RPMI7951 (cell line): Measurements from ENCODE around the gene GPC6. TPM values are rescaled to one million over a fixed set of nuclear protein-coding genes. Genes with fewer than 3 reads are reported as not detected.

ENCODE experiments used
- DNase-seq: peaks from one replicate; pipeline ENCODE4 v3.0.0-alpha.2; 2012; ENCODE audit warnings: low read depth
- total RNA-seq: library from RNA; depleted of rRNA; stranded (reverse); fragments of >200 nt; shearing (Covaris generic); gene quantifications from 2 replicates; pipeline ENCODE4 v1.2.3, GENCODE V29; 2014

GPC6 gene
- total RNA-seq, 1 experiment from 2014 or later: under 0.01 TPM

DNA sequence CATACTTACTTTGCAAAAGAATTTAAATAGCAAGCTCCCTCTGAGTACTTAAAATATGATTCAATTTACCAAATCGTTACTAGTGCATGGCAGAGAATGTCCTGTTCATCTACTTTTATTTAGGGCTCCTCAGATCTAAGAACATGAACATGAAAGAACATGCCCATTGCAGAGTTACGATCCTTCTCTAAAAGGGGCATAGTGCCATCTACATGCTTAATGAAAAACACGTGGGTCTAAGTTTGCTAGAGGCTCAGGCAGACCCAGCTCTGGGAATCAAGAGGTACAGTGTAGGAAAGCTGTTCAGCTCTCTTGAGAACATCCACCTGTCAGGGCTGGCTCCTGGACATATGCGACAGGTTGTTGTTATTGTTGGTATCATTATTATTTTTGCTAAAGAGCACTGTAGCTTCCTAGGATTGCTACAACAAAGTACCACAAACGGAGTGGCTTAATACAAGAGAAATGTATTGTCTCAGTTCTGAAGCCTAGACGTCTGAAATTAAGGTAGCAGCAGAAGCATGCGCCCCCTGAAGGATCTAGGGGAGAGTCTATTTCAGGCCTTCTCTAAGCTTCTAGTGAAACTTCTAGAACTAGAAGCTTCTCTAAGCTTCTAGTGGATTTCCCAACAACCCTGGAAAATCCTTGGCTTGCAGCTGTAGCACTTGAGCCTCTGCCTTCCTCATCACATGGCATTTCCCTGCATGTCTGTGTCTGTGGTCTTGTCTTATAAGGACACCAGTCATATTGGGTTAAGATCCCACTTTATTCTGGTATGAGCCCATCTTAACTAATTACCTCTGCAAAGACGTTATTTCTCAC lies 1119.0 kb downstream of the GPC6 start:
- DNase-seq: no peak

DNA sequence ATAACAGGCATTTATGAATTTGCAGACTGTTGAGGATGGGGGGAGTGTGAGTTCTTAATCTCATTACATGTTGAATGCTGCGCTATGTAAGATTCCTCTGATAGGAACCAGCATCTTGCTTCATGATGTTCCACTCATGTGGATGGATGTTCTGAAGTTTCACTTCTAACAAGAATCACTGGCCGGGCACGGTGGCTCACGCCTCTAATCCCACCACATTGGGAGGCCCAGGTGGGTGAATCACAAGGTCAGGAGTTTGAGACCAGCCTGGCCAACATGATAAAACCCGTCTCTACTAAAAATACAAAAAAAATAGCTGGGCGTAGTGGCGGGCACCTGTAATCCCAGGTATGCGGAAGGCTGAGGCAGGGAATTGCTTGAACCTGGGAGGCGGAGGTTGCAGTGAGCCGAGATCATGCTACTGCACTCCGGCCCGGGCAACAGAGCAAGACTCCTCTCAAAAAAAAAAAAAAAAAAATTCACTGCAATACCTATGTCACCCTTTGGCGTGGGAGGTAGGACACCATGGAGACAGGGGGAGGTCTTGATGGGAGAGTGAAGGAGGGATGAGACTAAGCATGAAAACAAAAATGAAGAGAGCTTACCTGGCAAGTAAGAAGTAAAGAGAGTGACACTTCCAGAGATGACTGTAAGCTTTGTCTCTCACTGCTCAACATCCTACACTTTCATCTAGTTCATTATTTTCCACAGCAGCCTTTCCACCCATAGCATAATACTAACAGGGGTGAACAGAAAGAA lies 1119.8 kb downstream of the GPC6 start:
- DNase-seq: no peak

DNA sequence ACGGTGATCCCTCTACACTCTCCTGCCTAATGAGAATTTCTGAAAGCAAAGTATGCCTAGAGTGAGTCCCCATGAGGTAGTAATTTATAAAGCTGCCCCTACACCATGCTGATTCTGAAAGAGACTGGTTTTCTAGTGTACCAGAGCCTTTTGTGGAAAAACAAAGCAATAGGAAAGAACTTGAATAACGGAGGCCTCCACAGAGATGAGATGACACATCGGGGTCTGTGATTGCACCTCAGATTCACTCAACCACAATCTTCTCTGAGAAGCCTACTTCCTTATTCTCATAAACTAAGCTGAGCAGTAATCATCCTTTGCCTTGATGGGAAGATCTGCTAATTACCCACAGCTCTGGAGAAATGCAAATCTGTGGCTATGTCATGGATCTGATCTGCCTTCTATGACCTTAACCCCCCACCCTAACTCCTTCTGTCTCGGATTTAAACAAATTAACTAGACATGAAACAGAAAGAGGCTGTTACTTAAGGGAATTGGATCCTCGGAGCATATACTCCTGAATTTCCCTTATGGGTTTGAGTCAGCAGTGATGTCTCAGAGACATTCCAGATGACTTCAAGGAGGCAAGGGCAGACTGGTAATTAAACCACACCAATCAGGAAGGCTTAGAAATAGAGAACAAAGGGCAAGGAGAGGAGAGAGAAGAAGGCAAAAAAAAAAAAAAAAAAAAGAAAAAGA lies 1124.8 kb downstream of the GPC6 start:
- DNase-seq: peak; percentile 41

DNA sequence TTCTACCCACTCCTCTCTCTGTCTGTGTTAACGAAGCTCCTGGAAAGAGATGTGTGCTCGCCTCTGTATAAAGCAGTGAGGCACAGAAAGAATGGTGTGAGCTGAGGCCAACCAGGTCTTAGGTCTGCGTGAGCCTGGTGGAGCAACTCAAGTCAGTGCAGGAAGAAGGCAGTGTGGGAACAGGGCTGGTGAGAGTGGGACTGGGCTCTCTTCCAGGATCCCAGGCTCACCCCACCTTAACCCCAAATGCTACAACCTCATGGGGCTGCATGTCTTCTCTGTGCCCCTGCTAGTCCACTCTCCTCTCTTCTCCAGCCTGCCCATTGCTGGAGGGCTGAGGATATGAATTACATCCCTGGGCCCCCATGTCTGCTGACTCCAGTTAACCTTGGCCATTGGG lies 1125.5 kb downstream of the GPC6 start:
- no peak for DNase-seq

DNA sequence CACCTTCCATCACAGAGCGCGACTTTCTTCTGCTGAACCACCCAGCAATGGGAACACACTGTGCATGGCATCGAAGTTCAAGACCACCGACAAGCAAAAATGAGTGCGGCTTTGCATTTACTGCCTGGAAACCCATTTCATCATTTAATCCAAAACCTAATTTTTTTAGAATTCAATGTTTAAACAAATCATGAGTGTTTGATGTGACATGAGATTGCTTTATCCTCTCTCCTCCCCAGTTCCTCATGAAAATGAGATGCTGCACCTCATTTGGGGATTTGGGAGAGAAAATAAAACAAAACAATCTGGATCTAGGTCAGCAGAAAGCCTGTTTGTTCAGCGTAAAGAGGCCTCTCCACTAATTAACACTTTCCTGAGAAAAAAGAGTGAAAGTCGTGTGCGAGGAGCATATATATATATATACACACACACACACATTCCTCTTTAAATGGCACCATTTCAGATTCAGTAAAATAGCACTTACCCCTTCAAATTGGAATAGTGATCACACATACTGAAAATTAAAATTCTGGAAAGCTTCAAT lies 1126.6 kb downstream of the GPC6 start:
- DNase-seq: no peak

DNA sequence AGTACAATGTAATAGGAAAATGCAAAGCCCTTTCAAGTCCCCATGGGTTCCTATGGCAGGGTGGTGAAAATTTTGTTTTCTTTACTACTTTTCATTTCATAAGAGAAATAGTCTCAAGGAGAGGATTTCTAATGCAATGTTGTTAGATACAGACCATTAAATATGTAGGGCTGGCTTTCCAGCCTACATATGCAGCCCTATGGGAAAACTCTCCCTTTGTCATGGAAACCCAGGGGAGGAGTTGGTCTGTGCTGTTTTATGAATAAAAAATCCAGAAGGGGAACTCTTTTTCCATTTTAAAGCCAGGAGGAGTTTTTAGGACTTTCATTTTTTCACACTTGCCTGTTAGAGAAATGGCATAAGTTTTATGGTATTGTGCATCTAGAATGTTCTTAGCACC lies 1133.3 kb downstream of the GPC6 start:
- DNase-seq: no peak

DNA sequence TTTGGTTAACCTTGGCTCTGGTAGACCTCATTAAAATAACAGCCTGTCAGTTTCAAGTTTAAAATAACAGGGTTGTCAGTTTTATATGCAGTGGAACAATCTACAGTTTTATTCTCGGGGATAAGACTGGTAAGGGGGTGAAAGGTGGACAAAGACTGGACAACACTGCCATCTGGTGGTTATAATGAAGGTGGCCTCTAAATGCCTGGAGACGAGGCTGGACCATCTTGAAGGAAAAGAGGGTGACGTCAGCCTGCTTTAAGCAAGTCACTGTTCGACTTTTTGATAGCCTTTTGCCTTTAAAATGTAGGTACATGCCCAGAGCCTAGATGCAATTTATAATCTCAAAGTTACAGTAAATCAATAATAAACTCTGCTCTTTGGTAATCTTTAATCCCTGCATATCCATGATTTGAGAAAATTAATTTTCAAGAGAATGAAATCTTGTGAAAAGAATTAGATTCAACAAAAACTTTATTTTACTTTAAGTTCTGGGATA lies 1135.9 kb downstream of the GPC6 start:
- peak; percentile 71 for DNase-seq

DNA sequence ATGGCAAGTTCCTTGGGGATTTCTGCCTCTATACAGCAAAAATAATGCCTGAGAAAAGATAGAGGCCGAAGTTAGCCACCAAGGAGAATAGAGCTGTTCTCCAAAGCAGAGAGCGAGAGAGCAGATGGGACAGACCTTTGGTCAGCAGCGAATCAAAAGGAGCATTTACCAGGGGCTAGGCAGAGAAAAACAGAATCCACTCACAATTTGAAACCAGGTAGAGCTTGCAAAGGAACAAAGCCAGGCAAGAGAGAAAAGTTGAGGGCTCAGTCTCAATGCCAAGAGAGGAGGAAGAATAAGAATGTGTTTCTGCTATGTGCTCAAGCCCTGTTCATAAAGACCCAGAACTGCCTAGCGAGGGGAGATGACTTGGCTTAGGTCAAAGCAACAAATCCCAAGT lies 1140.1 kb downstream of the GPC6 start:
- no peak for DNase-seq

DNA sequence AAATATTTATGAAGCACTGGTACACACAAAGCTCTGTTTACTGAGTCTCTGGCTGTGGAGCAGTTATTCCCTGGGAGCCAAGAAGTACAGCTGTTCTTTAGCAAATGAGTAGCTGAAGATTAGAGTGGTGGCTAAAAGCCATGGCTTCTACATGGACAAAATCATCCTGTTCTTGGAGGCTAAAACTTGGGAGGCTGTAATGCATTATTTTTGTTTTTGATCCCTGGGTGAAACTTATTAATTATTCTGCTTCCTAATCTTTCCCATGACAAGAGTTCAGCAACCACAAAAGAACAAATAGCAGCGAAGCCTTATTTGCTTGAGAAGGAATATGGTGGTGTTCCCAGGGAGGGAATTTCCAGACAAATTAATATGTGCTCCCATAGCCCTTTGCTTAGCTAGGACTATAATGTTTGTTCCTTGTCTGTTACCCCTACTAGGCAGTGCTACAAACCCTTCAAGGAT lies 1143.4 kb downstream of the GPC6 start:
- no peak for DNase-seq

DNA sequence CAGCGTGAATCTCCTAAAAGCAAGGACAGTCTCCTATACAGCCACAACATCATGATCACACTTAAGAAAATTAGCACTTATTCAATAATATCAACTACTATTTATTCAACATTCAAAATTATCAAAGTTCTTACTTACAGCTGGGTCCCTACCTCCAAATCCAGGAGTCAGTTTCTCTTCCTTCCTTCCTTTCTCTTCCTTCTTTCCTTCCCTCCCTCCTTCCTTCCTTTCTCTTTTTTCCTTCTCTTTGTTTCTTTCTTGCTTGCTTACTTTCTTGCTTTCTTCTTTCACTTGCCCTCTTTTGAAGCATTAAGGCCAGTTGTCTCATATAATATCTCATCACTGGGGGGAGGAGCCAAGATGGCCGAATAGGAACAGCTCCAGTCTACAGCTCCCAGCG lies 1145.2 kb downstream of the GPC6 start:
- no peak for DNase-seq

DNA sequence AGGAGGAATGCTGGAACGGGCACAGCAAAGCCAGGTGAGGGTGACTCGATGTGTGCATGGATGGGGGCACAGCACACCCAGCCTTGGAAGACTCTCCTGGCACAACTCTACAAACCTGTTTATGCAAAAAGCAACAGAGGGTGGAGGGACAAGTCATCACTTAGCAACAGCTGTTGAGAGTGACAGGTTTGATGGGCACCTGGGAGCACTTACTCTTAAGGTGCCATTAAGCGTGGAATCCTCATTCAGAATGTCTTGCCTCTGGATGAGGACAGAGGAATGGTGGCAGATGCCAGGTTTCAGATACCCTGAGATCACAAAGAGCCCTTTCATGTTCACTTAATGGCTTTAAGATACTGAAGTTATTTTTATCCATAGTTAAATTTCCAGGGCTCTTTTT lies 1155.9 kb downstream of the GPC6 start:
- DNase-seq: no peak

DNA sequence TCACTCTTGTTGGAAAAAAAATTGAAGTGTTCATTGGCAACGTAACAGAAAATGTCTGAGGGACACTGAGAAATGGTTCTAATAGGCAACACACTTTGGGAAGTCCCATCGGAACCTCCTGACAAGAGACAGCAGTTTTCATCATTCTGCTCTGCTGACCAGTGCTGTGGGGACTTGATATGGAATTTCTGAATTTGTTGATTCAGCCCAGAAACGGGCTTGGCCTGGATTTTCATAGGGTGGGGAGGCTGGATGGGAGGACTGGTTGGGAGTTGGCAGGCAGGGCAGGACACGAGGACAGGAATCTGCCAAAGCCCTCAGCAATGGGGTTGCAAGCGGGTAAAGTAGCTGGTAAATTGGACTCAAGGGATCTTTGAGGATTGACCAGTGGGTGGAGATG lies 1156.4 kb downstream of the GPC6 start:
- no peak for DNase-seq

DNA sequence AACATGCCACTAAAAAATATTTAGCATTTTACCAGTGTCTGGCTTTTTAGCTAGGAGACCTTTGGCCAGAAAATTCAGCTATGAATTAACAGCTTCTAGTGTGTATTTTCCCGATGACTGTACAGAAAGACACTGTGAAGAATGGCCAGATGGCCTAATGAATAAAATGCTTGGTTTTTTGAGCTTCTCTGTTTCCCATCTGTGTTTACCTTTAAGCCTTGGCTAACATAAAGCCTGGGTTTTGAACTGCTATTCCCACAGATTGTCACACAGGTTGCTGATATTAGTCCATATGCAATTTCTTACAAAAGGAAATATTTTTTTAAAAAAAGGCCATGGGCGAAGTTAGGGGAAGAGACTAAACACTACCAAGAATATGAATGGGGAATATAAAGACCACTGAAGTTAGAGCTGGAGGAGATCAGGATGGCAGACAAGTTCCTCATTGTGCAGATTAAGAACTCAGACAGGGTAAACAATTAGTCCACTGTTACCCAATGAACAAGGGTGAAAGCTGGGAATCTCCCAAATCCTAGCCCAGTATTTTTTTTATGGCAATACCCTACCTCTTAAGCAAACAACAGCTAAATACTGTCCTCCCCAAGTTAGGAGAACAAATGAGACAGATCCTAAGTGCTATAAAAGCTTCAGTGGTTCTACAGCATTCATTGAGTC lies 1157.8 kb downstream of the GPC6 start:
- peak; percentile 38 for DNase-seq

DNA sequence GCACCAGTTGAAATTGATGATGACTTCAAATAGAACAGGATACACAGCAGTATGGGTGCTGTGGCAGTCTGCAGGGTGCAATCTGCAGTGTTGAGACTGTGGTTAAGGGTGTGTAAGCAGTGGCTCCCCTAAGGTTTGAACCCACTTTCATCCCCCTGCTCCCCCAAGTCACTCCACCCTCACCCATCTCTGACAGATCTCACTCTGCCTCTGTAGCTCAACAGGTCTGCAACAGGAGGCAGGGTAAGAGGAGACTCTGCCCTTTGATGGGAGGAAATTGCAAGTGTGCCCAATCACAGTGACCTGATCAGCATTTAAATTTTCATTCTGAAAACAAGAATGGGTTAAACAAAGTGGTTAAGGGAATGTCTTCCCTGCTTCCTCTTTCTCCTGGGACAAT lies 1160.4 kb downstream of the GPC6 start:
- no peak for DNase-seq

DNA sequence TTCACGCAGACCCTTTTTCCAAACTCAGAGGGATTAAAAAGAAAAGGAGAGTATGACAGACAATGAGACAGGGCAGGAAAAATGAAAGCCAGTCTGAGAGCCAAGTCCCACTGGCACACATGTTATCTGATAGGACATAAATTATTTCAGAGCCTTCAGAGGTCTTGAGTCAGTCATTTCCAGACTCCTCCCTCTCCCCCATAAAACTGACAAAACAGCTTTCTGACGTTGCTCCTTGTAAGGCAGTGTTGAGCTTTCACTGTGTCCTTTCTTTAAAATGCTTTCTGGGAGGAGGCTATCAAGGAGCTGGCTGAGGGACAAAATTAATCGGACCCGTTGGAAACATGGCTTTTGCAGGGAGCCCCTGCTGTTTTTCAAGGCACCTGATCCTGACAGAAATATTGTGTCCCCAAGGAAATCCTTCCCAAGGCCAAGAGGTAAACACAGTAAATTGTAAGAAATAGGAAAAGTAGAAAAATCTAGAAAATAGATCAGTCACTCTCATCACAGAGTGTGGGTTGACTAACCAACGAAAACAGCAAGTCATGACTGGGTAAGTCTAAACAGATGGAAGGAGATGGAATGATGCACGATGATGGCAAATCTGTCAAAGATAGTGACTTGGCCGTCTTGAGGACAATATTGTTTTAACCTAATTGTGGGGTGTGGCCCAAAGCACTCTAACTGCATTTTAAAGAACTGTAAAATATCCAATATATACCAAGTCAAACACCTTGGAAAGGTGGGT lies 1163.2 kb downstream of the GPC6 start:
- DNase-seq: peak; percentile 28

DNA sequence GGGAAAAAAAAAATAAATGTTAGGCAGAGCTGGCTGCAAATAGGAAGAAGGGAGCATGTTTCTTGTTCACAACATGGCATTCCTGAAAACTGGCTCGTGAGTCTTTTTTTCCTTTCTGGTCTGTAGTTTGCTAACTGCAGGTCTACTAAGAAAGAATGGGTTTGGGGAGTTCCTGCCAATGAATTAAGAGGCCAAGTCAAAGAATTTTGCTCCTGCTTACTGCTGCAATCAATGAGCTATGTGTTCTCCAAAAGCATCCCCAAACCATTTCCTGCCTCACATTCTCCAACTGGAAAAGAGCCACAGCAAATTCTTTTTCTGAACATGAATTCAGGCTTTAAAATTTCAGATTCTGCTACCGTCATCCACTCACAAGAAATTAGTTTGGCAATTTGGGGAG lies 1164.3 kb downstream of the GPC6 start:
- DNase-seq: peak; percentile 21

DNA sequence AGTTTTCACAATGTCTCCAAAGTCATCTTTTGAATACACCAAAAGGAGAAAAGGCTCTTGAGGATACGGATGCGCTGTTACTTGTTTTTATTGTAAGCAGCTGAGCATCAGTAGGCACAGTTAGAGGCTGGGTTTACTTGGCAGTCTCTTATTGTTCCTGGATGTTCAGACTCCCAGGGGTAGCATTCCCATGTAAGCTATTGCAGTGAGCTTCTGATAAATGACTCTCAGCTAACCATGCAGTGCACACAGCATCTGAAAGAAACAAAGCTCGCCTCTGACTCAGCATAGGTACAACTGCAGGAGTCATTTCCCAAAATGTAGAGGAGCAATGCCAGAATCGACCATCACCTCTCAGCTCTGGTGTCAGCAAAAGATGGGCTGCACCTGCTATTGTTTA lies 1168.1 kb downstream of the GPC6 start:
- no peak for DNase-seq

DNA sequence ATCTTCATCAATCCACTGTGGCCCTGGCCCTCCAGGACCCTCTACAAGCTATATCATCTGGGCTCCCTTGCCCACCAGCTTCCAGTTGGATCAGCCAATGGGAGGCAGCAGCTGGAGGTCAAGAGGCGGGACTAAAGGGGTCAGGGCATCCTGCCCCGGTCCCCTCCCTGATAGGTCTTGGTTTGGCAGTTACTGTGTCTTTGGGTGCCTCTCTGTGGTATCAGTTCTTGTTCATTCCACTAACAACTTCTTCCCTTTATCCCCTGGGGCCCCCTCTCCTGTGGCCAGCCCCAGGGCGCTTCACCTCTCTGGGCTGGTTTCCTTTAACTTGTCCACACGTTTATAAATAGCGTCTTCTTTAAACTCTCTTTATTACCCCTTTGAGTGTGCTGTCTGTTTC lies 1169.3 kb downstream of the GPC6 start:
- no peak for DNase-seq

DNA sequence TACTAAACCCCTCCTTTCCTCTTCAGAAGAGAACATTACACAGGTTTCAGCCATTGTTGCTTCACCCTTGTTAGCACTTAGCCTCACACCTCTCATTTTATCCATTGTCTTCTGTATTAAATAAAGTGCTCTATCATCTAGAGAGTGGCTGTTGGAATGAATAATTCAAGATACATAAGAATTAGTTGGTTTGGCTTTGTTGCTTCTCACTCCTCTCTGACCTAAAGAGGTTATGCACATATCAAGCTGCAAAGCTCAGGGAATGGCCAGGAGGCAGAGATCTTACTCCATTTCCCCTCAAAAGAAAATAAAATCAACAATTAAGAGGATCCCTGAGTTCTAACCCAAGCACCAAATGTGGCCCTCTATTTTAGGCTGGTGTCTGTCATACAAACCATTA lies 1173.2 kb downstream of the GPC6 start:
- no peak for DNase-seq

DNA sequence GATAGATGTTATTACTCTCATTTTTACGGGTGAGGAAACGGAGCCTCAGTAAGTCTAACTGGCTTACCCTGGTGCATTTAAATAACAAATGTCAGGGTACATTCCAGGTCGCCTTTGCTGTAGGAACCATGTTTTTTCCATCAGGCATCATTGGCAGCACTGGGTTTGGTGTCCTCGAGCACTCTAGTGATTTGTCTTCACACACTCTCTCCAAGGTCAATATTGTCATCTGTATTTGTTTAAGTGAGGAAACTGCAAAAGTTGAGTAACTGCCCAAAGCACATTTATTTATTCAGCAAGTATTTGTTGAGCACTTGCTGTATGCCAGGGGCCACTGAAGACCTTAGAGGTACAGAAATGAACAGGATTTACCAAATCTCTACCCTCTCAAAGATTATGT lies 1174.3 kb downstream of the GPC6 start:
- DNase-seq: no peak
